Adipocyte (in vitro differentiated cells): ENCODE measurements around the gene ZNF764.
"Not testable (repeated sequence)": the region's sequence is repeated elsewhere in the genome, so short reads cannot be mapped to it uniquely, and the experiment has no call there.

Source experiments
- DNase-seq: peaks from one replicate; pipeline ENCODE4 v3.0.0-alpha.2; 2015; ENCODE audit warnings: low read depth
- H3K27me3 ChIP-seq: replicated peaks from 2 replicates; pipeline ENCODE4 v1.7.0; 2013; ENCODE audit warnings: mild to moderate bottlenecking, low read length, moderate library complexity; ENCODE audit not compliant: control insufficient read depth, insufficient read depth
- H3K36me3 ChIP-seq: 2 replicates; pipeline ENCODE4 v1.7.0; 2013; ENCODE audit warnings: low read length, mild to moderate bottlenecking, moderate library complexity; ENCODE audit not compliant: control insufficient read depth, insufficient read depth, severe bottlenecking
- H3K4me1 ChIP-seq: 2 replicates; pipeline ENCODE4 v1.7.0; 2013; ENCODE audit warnings: mild to moderate bottlenecking, low read length, moderate library complexity; ENCODE audit not compliant: control insufficient read depth, insufficient read depth
- H3K4me3 ChIP-seq: 2 replicates; pipeline ENCODE4 v1.7.0; 2013; ENCODE audit warnings: mild to moderate bottlenecking, low read length, moderate library complexity
- H3K9ac ChIP-seq: 2 replicates; pipeline ENCODE4 v1.7.0; 2013; ENCODE audit warnings: mild to moderate bottlenecking, low read length, moderate library complexity
- H3K9me3 ChIP-seq: 2 replicates; pipeline ENCODE4 v1.7.0; 2013; ENCODE audit warnings: mild to moderate bottlenecking, low read length, moderate library complexity; ENCODE audit not compliant: control insufficient read depth

ZNF764 gene

DNA sequence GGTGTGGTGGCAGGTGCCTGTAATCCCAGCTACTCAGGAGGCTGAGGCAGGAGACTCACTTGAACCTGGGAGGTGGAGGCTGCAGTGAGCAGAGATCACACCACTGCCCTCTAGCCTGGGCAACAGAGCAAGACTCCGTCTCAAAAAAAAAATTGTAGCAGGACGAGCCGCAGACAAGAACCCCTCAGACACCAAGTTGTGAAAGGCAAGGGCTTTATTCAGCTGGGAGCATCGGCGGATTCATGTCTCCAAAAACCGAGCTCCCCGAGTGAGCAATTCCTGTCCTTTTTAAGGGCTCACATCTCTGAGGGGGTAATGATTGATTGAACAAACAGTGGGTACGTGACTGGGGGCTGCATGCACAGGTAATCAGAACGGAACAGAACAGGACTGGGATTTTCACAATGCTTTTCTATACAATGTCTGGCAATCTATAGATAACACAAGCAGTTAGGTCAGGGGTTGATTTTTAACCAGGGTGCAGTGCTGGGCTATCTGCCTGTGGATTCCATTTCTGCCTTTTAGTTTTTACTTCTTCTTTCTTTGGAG, 17.2 kb downstream of the ZNF764 start:
- Histone ChIP-seq H3K9ac (peak overlapping the region; percentile 40), H3K4me1 (peaks cover 13% of the 10 kb centered on the region)
- not testable (repeated sequence) for DNase-seq, H3K27me3 ChIP-seq, H3K36me3 ChIP-seq, H3K9me3 ChIP-seq, H3K4me3 ChIP-seq

GRCh38 chr16:30539986-30540526, 18.1 kb downstream of the ZNF764 start:
- H3K36me3 ChIP-seq, H3K4me3 ChIP-seq, H3K9ac ChIP-seq, DNase-seq, H3K9me3 ChIP-seq, H3K27me3 ChIP-seq: not testable (repeated sequence)
- H3K4me1 ChIP-seq, result peaks cover 22% of the 10 kb centered on the region

GRCh38 chr16:30539000-30539964, 18.9 kb downstream of the ZNF764 start:
- Histone ChIP-seq H3K4me1 (peaks cover 22% of the 10 kb centered on the region), H3K9ac (no peak overlapping the region), H3K9me3 (no peaks in the 10 kb centered on the region), H3K27me3 (no peaks in the 10 kb centered on the region), H3K4me3 (no peak overlapping the region), H3K36me3 (no peaks in the 10 kb centered on the region)
- no peak for DNase-seq

- H3K9me3 ChIP-seq, DNase-seq, H3K27me3 ChIP-seq, H3K4me3 ChIP-seq, H3K36me3 ChIP-seq: not testable (repeated sequence)
- peak overlapping the region; percentile 87 for H3K9ac ChIP-seq
- H3K4me1 ChIP-seq, result peaks cover 20% of the 10 kb centered on the region
Measured at GRCh38 chr16:30536391-30537024, 21.7 kb downstream of the ZNF764 start.

DNA sequence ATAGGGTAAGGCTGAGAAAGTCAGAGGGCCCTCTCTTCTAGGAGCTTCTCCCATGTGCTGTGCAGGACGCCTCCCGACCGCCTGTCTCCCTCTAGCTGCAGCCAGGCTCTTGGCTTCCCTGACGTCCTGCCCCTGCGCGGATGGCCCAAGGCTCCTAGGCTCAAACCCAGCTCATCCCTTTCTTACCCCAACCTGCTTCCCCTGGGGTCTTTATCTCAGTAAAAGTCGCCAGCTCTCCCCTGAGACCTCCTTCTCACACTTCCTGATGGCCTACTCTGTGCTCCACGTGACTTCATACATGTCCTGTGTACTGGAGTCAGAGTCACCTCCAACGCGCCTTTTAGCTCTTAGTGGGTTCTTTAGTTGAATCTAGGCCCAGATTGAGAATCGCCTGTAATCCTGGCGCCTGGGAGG, 22.4 kb downstream of the ZNF764 start:
- peaks cover 15% of the 10 kb centered on the region for H3K4me1 ChIP-seq
- H3K9me3 ChIP-seq, result no peaks in the 10 kb centered on the region
- peaks cover 4% of the 10 kb centered on the region for H3K36me3 ChIP-seq
- H3K4me3 ChIP-seq, result peak overlapping the region; percentile 87
- peak; percentile 55 for DNase-seq
- no peaks in the 10 kb centered on the region for H3K27me3 ChIP-seq
- peak overlapping the region; percentile 87 for H3K9ac ChIP-seq

GRCh38 chr16:30535106-30535776, 22.9 kb downstream of the ZNF764 start:
- Histone ChIP-seq H3K9ac (peak overlapping the region; percentile 87), H3K27me3 (no peaks in the 10 kb centered on the region), H3K36me3 (peaks cover 4% of the 10 kb centered on the region), H3K4me3 (peak overlapping the region; percentile 87), H3K9me3 (no peaks in the 10 kb centered on the region), H3K4me1 (peaks cover 18% of the 10 kb centered on the region)
- DNase-seq, result peak; percentile 43

DNA sequence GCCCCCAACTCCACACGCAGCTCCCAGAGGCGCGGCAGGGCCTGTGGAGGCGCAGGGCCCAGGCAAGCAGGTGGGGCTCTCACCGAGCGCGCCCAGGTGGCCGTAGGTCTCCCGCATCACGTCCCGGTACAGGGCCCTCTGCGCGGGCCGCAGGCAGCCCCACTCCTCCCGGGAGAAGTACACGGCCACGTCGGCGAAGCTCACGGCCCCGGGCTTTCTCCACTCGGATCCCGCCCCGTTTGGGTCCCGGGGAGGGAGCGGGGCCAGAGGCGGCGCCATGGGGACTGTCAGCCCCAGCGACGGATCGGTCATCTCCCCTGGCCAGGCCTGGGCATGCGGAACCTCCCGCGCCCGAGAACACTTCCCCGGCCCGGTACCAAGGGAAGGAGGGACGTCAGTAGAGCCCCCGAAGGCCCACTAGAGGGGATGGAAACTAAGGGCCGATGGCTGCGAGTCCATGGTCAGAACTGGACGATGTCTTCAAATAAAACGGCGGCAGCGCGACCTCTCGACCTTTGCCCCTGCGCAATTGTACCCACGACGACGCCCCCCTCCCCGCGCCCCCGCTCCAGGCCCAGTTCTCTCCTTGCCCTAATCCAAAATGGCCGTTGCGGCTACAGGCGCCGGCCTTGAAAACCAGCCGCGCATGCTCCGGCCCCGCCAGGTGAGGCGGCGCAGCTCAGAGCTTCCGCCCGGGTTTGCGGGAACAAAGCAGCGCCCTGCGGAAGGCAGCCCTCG, 23.6 kb downstream of the ZNF764 start, which contains the start of gene ZNF747:
Gene ZNF747, minus strand, starts transcription at position 491 of the 738 bp plus-strand sequence. Its CDS starts 179 bp downstream, at position 312.
- Histone ChIP-seq H3K4me1 (peaks cover 25% of the 10 kb centered on the region), H3K36me3 (peaks cover 4% of the 10 kb centered on the region), H3K9me3 (no peaks in the 10 kb centered on the region), H3K9ac (peak within 1 kb of the TSS; percentile 87), H3K27me3 (no peaks in the 10 kb centered on the region), H3K4me3 (peak within 1 kb of the TSS; percentile 87)
- peak; percentile 92 for DNase-seq

DNA sequence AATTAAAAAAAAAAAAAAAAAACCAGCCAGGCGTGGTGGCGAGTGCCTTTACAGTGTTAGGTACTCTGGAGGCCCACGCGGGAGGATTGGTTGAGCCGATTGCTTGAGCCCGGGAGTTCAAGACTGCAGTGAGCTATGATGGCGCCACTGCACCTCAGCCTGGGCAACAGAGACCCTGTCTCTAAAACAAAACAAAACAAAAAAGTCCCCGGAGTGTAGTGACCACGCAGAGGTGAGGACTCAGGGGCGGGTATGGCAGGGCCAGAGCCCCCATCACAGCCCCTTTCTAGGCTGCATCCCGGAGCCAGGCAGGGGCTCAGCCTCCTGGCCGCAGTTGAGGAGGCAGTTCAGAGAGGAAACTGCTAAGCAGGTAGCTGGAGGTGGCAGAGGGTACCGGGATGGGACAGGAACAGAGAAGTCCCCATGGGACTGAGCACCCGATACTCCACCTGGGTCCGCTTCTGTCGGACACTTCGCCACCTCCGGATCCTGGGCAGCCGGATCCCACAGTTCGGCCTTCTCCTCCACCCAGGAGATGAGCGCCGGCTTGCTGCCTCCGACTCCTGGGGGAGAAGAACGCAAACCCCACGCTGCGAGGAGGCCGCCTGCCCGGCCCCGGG, 24.3 kb downstream of the ZNF764 start:
- H3K9me3 ChIP-seq, result no peaks in the 10 kb centered on the region
- H3K4me1 ChIP-seq, result peaks cover 31% of the 10 kb centered on the region
- no peak for DNase-seq
- H3K36me3 ChIP-seq, result peaks cover 4% of the 10 kb centered on the region
- peak overlapping the region; percentile 87 for H3K4me3 ChIP-seq
- peak overlapping the region; percentile 87 for H3K9ac ChIP-seq
- H3K27me3 ChIP-seq, result no peaks in the 10 kb centered on the region

DNA sequence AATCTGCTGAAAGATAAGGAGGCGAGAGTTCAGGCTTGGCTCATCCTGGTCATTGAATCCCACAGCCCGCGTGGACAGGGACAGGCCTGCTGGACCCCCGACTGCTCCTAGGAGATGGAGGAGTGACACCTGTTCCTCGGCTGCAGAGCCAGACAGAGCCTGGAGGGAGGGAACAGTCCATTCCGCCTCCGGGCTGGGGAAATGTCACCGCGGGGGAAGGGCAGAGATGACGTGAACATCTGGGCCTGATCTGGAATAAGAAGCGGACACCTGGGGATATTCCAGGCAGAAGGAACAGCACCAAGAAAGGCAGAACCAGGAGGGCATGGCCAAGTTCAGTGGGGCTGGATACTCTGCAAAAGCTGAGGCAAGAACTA, 25.0 kb downstream of the ZNF764 start:
- no peak overlapping the region for H3K9ac ChIP-seq
- no peak for DNase-seq
- H3K36me3 ChIP-seq, result peaks cover 4% of the 10 kb centered on the region
- H3K4me1 ChIP-seq, result peaks cover 31% of the 10 kb centered on the region
- H3K4me3 ChIP-seq, result no peak overlapping the region
- no peaks in the 10 kb centered on the region for H3K27me3 ChIP-seq
- H3K9me3 ChIP-seq, result no peaks in the 10 kb centered on the region
